HG03097 (cell line): Measurements from ENCODE around the gene OR1N2.
"Not testable (repeated sequence)": the region's sequence is repeated elsewhere in the genome, so short reads cannot be mapped to it uniquely, and the experiment has no call there.

Source experiments
- ATAC-seq: cut with Tn5 transposase; IDR thresholded peaks from one replicate; pipeline ENCODE4 v1.9.1; 2021; ENCODE audit not compliant: unreplicated experiment, low FRiP score

Gene OR1N2

GRCh38 chr9:122552812-122553211 lies at the start of gene OR1N2:
TSS of gene OR1N2 (plus strand) at chr9:122553112. CDS start at chr9:122553212, 100 bp downstream.
- ATAC-seq: no peak

- no peak for ATAC-seq
Measured at GRCh38 chr9:122506964-122507363, 45.9 kb upstream of the OR1N2 start.

GRCh38 chr9:122510502-122510901 lies 42.4 kb upstream of the OR1N2 start, which contains the start of gene OR1J2:
TSS of gene OR1J2 (plus strand) at chr9:122510802. CDS start at chr9:122510802, 0 bp downstream.
- ATAC-seq: no peak

GRCh38 chr9:122518226-122518625 lies 34.7 kb upstream of the OR1N2 start:
- no peak for ATAC-seq

- no peak for ATAC-seq
Measured at GRCh38 chr9:122518841-122519240, 34.1 kb upstream of the OR1N2 start, which contains the start of gene OR1J4. TSS of gene OR1J4 (plus strand) at chr9:122519141. CDS start at chr9:122519141, 0 bp downstream.

GRCh38 chr9:122519376-122519775 lies 33.5 kb upstream of the OR1N2 start:
- ATAC-seq: no peak

- no peak for ATAC-seq
Measured at GRCh38 chr9:122526602-122527001, 26.3 kb upstream of the OR1N2 start.

GRCh38 chr9:122527193-122527592 lies 25.7 kb upstream of the OR1N2 start, which contains the start of gene OR1N1:
TSS of gene OR1N1 (minus strand) at chr9:122527293. CDS start at chr9:122527293, 0 bp downstream.
- ATAC-seq: no peak

GRCh38 chr9:122531157-122531556 lies 21.8 kb upstream of the OR1N2 start:
- ATAC-seq: not testable (repeated sequence)

GRCh38 chr9:122536134-122536533 lies 16.8 kb upstream of the OR1N2 start:
- ATAC-seq: no peak

- not testable (repeated sequence) for ATAC-seq
Measured at GRCh38 chr9:122537066-122537465, 15.8 kb upstream of the OR1N2 start.

GRCh38 chr9:122538757-122539156 lies 14.2 kb upstream of the OR1N2 start:
- no peak for ATAC-seq

GRCh38 chr9:122546196-122546595 lies 6.7 kb upstream of the OR1N2 start:
- no peak for ATAC-seq

GRCh38 chr9:122551371-122551770 lies 1.5 kb upstream of the OR1N2 start:
- no peak for ATAC-seq

- no peak for ATAC-seq
Measured at GRCh38 chr9:122561446-122561845, 8.5 kb downstream of the OR1N2 start.

- no peak for ATAC-seq
Measured at GRCh38 chr9:122562134-122562760, 9.3 kb downstream of the OR1N2 start.

- ATAC-seq: no peak
Measured at GRCh38 chr9:122567901-122568300, 15.0 kb downstream of the OR1N2 start.

GRCh38 chr9:122572456-122572855 lies 19.5 kb downstream of the OR1N2 start:
- ATAC-seq: no peak

- ATAC-seq: no peak
Measured at GRCh38 chr9:122579874-122580273, 27.0 kb downstream of the OR1N2 start.

GRCh38 chr9:122580360-122580759 lies 27.4 kb downstream of the OR1N2 start:
- ATAC-seq: no peak

GRCh38 chr9:122583284-122583683 lies 30.4 kb downstream of the OR1N2 start, which contains the start of gene OR1L8:
TSS of gene OR1L8 (minus strand) at chr9:122583384. CDS start at chr9:122568477, 14,907 bp downstream.
- ATAC-seq: not testable (repeated sequence)
